H1 (cell line): ENCODE data around the gene PYGB.

Source experiments
- BRCA1 ChIP-seq: IDR thresholded peaks from 2 replicates; pipeline ENCODE4 v1.6.1; 2012; ENCODE audit warnings: low read depth, low read length, improper control_type of control experiment
- CREB1 ChIP-seq: IDR thresholded peaks from 2 replicates; pipeline ENCODE4 v1.6.1; 2012; ENCODE audit warnings: inconsistent platforms
- EZH2 ChIP-seq: fragments of 200-600 bp; sonication (generic); IDR thresholded peaks from 2 replicates; pipeline ENCODE4 v1.7.1; 2012; ENCODE audit warnings: low read depth, mild to moderate bottlenecking, moderate library complexity, low read length, inconsistent platforms; ENCODE audit not compliant: severe bottlenecking
- NRF1 ChIP-seq: IDR thresholded peaks from 2 replicates; pipeline ENCODE4 v1.6.1; 2011; ENCODE audit warnings: mild to moderate bottlenecking, low read depth, low read length, improper control_type of control experiment
- PHF8 ChIP-seq: fragments of 200-600 bp; sonication (generic); conservative IDR thresholded peaks from 2 replicates; pipeline ENCODE4 v1.7.1; 2012; ENCODE audit warnings: low read depth, mild to moderate bottlenecking, inconsistent platforms, low read length, moderate library complexity
- SIX5 ChIP-seq: IDR thresholded peaks from 2 replicates; pipeline ENCODE4 v1.6.1; 2011; ENCODE audit warnings: mild to moderate bottlenecking, low read depth, low read length
- SRF ChIP-seq: IDR thresholded peaks from 2 replicates; pipeline ENCODE4 v1.6.1; 2011; ENCODE audit warnings: mild to moderate bottlenecking, low read depth, low read length, moderate library complexity
- YY1 ChIP-seq: IDR thresholded peaks from 2 replicates; pipeline ENCODE4 v1.6.1; 2011; ENCODE audit warnings: low read depth, mild to moderate bottlenecking, low read length
- ZNF274 ChIP-seq: IDR thresholded peaks from 2 replicates; pipeline ENCODE4 v1.7.0; 2012; ENCODE audit warnings: low read length, borderline replicate concordance; ENCODE audit errors: extremely low read depth
- TF ChIP-seq, protein P1 (sequence below), 3 experiments: IDR thresholded peaks; 1 replicate in 2 of 3; 2 replicates in 1 of 3; pipeline versions ENCODE4 v1.5.1 to v1.6.1; 2011; ENCODE audit warnings: low read length in 3 of 3, mild to moderate bottlenecking in 3 of 3, inconsistent platforms in 2 of 3, low read depth in 1 of 3, moderate library complexity in 1 of 3; ENCODE audit not compliant: insufficient read depth in 1 of 3; ENCODE audit errors: control extremely low read depth in 1 of 3
- TF ChIP-seq, protein P2 (sequence below): IDR thresholded peaks from 2 replicates; pipeline ENCODE4 v1.6.1; 2012; ENCODE audit warnings: inconsistent platforms

DNA sequence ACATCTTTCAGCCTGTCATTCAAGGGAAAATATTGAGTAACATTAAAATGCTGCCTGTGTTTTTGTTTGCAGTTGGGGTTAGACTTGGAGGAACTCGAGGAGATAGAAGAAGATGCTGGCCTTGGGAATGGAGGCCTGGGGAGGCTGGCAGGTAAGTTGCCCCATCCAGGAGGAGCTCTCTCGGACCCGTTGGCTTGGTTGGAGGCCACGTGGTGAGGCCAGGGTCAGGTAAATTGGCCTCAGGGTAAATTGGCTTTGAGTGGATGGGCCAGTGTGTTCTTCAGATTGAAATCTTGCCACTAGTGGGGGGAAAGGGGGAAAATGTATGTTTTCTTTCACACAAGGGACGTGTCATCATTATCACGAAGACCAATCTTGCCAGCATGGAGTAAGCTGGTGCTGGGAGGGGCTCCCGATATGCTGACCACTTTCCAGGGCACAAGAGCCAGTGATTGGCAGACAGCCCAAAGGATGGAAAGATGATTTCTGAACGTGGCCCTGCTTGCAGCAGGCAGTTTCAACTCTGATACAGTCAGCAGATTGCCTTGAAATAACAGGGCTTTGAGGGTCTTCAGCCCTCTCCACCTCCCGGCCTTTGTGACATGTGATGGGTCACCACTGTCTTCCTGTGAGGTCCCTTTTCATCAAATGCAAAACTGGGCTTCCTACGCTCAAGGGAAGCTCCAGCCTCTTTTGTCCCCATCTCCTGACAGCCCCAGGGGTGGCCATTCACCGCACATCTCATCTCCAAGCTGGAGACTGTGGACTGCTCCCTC lies 21.4 kb downstream of the PYGB start:
- TF ChIP-seq YY1 (no peak), CREB1 (no peak), NRF1 (no peak), EZH2 (no peak), PHF8 (no peak), SIX5 (no peak), ZNF274 (no peak), BRCA1 (no peak), SRF (no peak)
- TF ChIP-seq, protein P1, sequence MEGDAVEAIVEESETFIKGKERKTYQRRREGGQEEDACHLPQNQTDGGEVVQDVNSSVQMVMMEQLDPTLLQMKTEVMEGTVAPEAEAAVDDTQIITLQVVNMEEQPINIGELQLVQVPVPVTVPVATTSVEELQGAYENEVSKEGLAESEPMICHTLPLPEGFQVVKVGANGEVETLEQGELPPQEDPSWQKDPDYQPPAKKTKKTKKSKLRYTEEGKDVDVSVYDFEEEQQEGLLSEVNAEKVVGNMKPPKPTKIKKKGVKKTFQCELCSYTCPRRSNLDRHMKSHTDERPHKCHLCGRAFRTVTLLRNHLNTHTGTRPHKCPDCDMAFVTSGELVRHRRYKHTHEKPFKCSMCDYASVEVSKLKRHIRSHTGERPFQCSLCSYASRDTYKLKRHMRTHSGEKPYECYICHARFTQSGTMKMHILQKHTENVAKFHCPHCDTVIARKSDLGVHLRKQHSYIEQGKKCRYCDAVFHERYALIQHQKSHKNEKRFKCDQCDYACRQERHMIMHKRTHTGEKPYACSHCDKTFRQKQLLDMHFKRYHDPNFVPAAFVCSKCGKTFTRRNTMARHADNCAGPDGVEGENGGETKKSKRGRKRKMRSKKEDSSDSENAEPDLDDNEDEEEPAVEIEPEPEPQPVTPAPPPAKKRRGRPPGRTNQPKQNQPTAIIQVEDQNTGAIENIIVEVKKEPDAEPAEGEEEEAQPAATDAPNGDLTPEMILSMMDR (IDR thresholded peaks at IDR 0.05; ENCODE audit: control extremely low read depth in 1 of 3, insufficient read depth in 1 of 3, low read depth in 1 of 3, low read length in 3 of 3), result no peak
- TF ChIP-seq, protein P2, sequence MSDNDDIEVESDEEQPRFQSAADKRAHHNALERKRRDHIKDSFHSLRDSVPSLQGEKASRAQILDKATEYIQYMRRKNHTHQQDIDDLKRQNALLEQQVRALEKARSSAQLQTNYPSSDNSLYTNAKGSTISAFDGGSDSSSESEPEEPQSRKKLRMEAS, result no peak
